Ammon's horn (tissue), 1 donor: ENCODE measurements around the gene ASCC1.
A peak's percentile ranks its signal among the peaks of the same experiment; 100 is the strongest.
"Not testable (repeated sequence)": the region's sequence is repeated elsewhere in the genome, so short reads cannot be mapped to it uniquely, and the experiment has no call there.

Experiments used
- DNase-seq: peaks from one replicate; pipeline ENCODE4 v3.0.0-alpha.2; 2016; ENCODE audit warnings: low spot score

ASCC1 gene

GRCh38 chr10:72249176-72249862 is 33.2 kb upstream of the ASCC1 start:
- DNase-seq: not testable (repeated sequence)

DNA sequence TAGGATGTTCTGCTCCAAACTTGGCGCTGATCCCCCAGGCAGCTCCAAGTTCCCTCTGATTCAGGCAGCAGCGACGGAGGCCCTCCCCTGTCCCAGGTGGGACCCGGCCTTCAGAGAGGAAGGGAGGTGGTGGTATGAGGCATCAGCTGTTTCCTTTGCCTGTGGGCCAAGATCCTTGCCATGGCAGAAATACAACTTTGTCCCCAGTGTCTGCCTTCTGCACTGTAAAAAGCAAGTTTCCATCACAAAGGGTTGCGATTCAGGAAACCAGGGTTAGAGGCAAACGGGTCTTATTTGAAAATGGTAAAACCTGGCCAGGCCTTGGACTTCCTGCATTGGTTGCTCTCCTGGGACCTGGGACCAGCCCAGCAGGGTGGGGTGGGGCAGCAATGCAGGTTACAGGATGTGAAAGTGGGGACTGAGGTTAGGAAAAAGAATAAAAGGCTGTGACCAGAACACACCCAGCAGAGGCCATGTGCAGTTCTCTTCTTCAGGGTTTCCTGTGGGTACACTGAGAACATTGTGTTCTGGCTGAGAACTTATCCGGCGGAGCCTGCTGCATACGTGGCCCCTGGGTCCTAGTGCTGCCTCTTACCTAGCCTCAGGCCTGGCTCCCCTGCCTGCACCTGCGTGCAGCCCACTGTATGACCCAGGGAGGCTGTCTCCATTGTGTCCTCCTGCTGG is 32.5 kb upstream of the ASCC1 start:
- peak; percentile 93 for DNase-seq

GRCh38 chr10:72245949-72246525 is 30.0 kb upstream of the ASCC1 start:
- no peak for DNase-seq

DNA sequence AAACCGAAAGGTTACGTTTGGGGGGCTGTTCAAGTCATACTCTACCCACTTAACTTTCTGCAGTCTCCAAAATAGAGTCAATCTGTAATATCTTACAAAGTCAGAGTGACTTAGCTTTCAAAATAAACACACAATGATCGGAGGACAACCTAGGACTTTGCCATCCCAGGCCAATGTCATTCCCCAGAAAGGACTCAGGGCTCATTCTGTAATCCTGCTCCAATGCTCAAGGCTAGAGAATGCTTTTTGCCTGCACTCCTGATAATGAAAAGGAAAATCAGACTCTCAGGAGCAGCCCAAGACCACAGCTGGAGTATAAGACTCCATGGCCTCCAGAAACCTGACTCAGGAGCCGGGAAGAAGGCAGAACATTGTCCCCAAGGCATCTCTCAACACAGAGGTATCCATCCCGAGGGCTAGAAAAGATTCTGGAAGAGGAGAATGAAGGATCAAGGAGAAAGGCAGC is 28.5 kb upstream of the ASCC1 start:
- no peak for DNase-seq

GRCh38 chr10:72243822-72244437 is 27.9 kb upstream of the ASCC1 start:
- DNase-seq: peak; percentile 61

GRCh38 chr10:72242675-72243074 is 26.6 kb upstream of the ASCC1 start:
- DNase-seq: peak; percentile 70

- no peak for DNase-seq
These were observed 25.7 kb upstream of the ASCC1 start for GRCh38 chr10:72241691-72242252.

DNA sequence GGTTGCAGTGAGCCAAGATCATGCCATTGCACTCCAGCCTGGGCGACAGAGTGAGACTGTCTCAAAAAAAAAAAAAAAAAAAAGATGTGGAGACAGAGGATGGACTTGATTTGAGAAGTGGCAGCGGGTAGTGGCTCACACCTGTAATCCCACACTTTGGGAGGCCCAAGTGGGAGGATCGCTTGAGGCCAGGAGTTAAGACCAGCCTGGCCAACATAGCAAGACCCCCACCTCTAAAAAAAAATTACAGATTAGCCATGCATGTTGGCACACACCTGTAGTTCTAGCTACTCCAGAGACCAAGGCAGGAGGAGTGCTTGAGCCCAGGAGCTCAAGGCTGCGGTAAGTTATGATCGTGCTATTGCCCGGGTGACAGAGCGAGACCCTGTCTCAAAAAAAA is 24.3 kb upstream of the ASCC1 start:
- no peak for DNase-seq

- DNase-seq: no peak
These were observed 23.3 kb upstream of the ASCC1 start for GRCh38 chr10:72239409-72239808.

DNA sequence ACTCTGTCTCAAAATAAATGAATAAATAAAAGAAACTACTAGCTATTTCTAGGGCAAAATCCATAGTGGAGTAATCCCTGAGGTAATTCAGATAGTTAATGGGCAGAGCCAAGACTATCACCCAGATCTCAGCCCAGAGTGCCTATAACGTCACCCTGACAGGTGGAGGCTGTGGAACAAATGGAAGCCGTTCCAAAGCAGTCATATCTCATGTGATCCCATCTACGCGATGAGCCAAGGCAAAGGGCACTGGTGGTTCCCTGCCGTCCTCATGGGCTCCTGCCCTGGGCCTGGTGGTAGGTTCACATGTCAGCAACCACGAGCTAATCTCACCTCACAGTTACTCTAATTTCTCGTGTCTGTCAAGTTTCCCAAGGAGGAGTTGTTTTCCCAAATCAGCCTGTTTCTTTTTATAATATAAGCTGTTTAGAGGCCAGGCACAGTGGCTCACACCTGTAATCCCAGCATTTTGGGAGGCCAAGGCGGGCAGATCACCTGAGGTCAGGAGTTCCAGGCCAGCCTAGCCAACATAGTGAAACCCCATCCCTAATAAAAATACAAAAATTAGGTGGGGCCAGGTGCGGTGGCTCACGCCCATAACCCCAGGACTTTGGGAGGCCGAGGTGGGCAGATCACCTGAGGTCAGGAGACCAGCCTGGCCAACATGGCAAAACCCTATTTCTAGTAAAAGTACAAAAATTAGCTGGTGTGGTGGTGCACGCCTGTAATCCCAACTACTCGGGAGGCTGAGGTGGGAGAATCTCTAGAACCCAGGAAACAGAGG is 22.5 kb upstream of the ASCC1 start:
- no peak for DNase-seq

DNA sequence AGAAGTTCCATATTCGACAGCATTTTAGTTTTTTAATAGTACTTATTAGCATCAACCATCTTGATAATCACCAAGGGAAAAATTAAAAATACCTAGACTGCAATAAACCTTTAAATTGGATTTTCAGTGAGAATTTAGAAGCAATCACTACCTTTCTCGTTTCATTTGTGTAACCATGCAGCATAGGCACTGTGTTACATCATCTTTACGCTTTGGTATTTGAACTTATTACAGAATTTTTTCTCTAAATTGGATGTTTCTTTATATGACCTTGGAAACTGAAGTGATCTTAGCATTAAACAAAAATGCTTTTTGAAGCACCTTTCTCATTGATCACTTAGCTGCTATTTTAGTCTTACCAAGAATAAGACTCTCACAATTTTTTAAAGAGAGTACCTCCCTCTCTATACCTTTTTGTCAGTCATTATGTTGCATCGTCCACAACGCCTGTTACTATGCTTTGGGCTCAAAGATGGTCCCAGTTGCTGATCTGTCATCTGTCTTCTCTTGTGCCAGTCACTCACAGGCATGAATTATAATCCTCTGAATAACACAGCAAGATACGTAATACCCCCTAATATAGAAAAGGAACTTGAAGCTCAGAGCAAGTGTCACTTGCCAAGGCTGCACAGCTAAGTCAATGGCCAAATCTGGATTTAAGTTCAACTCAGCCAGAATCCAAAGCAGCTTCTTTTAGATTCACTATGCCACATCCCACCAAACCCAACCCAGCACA is 19.6 kb upstream of the ASCC1 start:
- no peak for DNase-seq

DNA sequence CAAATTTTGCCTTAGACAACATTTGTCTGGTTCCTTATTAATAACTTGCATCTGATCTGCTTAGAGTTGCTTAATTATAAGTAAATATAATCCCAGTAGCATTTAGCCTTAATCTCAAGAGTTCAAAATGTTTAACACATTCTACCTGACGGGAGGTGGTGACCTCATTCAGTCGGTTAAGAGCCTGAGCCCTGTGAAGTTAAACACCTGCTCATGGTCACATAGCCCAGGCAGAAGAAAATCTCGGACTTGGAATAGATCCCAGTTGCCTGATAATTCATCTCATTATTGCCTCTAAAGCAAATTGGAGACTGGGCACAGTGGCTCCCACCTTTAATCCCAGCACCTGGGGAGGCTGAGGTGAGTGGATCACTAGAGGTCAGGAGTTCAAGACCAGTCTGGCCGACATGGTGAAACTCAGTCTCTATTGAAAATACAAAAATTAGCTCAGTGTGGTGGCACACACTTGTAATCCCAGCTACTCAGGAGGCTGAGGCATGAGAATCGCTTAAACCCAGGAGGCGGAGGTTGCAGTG is 18.6 kb upstream of the ASCC1 start:
- DNase-seq: no peak

GRCh38 chr10:72233621-72234020 is 17.5 kb upstream of the ASCC1 start:
- no peak for DNase-seq

- no peak for DNase-seq
These were observed 13.5 kb upstream of the ASCC1 start for GRCh38 chr10:72229261-72230251.

DNA sequence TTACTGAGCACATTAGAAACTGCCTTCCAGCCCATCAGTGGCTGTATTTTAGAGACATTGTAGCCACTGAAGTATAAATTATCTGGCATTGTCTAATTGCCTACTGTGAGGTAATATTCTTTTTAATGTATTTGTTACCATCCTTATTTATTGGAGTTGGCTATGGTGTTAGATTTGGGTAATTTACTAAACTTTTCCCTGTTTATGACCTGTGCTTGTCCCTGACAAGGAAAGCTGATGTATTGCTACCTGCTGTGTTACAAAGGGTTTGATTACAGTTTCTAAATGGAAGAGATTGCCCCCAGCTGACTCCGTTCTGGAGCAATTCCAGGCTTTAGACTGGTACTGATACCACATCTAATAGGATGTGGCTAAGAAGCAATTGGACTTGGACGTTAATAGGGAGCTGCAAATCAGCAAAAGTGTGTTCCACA is 12.3 kb upstream of the ASCC1 start:
- no peak for DNase-seq

GRCh38 chr10:72227826-72228225 is 11.8 kb upstream of the ASCC1 start:
- no peak for DNase-seq

DNA sequence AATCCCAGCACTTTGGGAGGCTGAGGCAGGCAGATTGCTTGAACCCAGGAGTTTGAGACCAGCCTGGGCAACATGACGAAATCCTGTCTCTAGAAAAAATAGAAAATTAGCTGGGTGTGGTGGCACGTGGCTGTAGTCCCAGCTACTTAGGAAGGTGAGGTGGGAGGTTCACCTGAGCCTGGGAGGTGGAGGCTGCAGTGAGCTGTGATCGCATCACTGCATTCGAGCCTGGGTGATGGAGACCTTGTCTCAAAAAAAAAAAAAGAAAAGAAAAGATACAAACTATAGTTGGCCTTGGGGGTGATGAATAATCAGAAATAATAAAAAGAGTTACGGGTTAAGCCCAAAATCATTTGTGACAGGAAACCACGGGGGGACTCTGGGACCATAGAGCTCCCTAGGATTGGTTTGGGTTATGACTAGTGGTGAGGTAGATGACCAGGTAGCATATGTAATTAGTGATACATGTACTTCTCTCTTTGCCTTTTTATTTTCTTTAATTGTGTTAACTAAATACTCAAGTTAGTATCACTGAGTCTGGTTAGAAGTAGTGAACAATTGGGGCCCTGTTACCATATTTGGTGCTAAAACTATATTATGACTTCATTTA is 10.4 kb upstream of the ASCC1 start:
- DNase-seq: no peak

- not testable (repeated sequence) for DNase-seq
These were observed 8.1 kb upstream of the ASCC1 start for GRCh38 chr10:72224191-72224590.

DNA sequence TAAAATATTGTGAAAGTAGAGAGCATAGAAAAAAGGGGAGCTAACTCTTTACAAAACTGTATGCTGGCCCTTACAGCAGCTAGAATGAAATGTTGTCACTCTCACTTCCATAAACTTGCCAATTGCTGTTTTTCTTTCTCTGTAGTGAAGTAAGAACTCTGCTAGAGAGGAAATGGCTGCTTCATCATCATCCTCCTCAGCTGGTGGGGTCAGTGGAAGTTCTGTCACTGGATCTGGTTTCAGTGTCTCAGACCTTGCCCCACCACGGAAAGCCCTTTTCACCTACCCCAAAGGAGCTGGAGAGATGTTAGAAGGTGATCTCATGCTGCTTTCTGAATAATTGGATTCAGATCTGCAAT is 7.6 kb upstream of the ASCC1 start:
- DNase-seq: no peak
